GM21825 (cell line): ENCODE results near the gene RNF167.

ENCODE experiments used
- ATAC-seq: cut with Tn5 transposase; IDR thresholded peaks from one replicate; pipeline ENCODE4 v1.9.1; 2021; ENCODE audit warnings: mild to moderate bottlenecking, moderate library complexity; ENCODE audit not compliant: unreplicated experiment

RNF167 gene

DNA sequence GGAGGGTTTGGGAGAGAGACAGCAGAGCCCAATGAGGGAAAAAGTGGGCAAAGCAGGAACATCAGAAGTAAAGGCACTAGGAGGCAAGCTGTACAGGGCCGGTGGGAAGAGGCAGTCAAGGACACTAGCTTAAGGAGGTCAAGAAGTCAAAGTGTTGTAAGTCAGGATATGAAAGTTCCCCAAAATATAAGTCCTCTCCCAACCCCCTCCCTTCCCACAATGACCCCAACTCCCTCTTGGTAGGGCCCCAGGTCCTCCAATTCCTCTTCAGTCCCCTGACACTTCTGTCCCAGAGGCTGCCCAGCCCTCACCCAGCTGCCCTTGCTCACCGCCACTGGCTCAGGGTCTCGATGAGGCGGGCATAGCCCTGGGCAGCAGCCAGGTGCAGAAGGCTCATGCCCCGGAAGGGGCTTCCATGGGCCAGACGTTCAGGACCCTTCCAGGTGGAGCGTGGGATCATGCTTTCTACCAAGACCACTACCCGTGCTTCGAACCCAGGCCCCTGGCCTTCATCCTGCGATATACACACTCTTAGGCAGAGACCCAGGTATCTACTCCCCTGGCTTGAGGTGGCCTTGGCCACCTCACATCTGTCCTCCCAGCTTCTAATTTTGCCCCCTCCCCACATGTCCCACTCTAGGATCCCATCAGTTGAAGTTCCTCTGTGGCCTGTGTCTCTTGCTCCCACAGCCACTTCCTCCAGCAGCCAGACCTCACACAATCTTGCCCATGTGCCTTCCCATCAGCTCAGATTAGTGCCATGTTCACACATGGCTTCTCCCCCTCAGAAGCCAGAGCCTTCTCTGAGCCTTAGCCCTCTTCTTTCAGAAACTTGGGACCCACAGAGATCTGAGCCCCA lies 33.4 kb downstream of the RNF167 start:
- no peak for ATAC-seq

DNA sequence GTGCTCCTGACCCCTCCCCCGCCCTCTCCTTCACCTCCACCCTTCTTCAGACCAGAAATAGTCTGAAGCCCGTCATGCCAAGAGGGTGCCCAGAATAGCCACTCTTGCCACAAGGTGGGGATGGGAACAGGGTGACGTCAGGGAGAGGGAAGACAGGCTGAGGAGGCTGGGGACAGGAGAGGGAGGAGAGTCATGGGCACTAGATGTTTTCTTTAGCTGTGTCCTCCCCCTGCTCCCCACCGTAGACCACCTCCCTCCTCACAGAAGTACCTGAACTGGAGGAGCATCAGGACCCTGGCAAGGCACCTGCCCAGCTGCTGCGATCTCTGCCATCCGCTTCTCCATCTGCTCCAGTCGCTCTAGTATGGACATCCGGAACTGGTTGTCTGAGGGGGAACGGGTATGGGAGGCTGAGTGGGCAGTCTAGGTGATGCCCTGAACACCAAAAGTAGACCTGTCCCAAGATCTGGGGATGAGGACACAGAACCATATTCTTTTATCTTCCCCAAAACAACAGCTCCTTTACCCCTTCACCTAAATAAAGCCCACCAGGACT lies 34.1 kb downstream of the RNF167 start:
- ATAC-seq: no peak

DNA sequence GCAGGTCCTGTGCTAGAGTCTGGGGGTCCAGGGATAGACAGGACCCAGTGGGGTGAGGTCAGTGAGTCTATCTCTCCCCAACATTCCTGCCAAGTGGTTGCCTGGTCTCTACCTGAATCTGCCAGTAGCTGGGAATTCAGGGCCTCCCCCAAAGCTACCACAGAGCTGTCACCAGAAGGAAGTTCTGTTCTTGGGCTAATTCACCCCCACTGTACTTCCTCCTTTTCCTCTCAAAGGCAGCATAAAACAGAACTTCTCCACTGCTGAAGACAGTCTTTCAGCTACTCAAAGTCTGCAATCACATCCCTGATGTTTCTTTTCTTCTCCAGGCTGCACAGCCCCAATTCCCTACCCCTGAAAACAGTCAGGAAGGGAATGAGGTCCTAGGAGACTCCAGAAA lies 38.7 kb downstream of the RNF167 start:
- ATAC-seq: no peak

DNA sequence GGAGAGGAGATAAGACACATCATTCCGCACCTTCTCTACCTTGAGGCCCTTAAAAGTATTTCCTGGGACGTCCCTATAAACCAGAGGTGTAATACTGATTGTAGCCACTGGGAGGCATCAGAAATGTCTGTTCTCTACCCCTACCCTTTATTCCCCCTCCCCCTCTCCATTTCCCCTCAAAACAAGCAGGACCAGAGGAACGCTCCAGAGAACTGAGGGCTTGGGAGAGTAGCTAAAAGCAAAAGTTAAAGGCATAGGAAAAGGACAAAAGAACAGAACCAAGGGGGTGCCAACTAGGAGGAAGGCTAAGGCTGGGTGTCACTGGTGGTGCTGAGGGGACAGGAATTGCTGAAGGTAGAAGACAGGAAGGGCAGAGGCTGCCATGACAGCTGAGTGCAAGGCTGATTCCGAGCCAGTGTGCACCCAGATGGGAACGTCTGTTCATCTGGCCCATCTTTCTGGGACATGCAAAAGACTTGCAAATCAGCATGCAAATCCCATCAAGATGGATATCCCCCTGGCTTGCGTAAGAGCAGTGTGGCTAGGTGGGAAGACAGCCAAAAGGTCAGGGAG lies 40.7 kb downstream of the RNF167 start:
- ATAC-seq: no peak

DNA sequence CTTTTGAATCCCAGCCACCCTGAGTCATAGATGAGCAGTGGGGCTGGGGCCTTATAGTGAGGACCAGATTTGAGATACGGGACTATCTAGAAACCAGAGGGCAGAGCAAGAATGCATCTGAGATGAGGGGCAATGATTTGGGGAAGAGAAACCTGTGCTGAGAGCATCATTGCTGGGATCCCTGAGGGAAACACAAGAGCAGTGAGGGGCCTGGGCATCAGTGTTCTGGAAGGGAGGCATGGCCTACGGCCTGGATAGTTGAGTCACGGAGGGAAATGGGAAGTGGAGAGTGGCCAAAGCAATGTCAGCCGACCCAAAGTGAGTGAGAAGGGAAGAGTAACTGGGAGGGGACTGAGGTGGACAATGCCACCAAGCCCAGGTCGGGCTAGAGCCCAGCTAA lies 42.2 kb downstream of the RNF167 start:
- ATAC-seq: no peak

DNA sequence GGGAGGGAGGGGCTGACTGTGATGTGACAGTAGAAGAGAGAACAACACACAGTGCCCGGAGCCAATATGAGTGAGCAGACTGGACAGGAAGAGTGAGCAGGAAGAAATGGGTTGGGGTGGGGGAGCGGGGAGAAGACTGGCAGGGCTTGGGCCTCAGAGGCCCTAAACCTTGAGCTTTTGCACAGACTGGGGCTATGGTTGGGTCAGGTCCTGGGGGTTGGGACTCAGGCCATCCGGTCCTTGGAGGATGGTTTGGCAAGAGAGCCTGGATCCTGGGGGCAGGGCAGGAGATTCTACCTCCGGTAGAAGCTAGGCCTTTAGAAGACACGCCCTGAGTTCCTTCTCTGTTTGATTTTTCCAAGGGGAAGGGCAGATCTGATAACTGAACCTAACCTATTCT lies 46.3 kb downstream of the RNF167 start:
- ATAC-seq: no peak

DNA sequence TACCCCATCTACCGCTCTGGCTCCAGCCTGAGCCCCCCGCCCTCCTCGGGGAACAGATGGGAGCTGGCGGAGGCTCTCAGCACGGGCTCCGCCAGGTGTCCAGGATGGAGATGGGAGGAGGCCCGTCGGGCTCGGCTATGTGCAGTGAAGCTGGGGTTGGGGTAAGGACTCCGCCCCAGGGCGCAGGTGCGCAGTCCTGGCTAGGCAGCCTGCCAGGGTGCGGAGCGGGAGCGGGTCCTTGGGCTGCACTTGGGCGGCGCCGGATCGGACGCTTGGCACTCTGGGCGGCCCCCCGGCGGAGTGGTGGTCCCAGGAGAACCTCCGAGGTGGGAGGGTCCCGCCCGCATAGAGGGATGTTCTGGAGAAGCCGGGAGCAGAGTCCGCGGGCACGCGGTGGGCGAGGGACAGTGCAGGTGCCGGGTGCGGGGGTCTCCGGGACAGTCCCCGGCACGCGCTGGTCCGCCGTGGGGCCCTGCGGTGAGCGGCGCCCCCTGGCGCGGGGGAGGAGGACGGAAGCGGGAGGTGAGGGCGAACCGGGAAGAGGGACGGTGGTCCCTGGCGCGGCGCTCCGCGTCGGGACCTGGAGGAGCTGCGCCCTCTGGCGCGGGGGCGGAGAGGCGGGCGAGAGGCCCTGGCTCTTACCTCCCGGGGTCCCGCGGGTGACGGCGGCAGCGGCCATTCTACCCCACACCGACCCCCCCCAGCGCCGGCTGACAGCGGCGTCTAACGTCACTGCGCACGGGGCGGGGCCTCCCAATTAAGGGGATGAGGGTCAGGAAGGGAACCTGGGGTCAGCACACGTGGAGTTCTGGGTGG lies 47.1 kb downstream of the RNF167 start, which contains the start of gene CAMTA2:
TSS of gene CAMTA2 (minus strand) at position 725 of the 816 bp plus-strand sequence. CDS start 1,453 bp downstream, outside the sequence.
- ATAC-seq: peak; percentile 61

DNA sequence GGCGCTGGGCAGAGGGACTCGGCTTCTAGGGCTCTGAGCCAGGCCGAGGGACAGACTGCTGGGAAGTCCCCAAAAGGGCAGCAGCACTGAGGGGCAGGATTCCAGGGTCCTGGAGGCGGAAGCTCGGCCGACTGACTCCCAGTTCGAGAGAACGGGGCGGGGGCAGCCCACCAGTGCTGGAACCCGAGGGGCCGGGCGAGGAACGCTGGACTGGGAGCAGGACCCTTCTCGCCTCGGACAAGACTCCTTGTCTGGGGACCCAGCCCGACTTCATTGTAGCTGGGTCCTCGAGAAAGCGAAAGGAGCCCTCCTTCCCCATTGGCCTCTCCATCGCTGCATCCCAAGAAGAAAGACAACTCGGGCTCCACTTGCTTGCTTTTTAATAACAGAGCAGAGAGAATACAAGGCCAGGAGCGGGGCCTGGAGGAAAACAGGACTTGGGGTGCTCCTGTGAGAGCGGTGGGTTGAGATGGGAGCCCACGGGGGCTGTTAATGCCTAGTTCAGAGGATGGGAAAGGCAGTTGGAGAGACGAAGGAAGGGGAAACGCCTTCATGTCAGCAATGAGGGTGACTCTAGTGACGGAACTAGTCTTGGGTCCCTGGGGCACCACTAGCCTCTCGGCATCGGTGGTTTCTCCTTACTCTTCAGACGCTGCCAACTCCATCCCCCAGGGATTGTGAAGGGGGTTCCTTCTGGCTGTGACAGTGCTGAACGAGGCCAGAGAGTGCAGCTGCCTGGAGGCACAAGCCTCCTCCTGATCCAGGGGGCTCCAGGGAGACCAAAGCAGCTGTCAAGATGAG lies 47.9 kb downstream of the RNF167 start:
- no peak for ATAC-seq

DNA sequence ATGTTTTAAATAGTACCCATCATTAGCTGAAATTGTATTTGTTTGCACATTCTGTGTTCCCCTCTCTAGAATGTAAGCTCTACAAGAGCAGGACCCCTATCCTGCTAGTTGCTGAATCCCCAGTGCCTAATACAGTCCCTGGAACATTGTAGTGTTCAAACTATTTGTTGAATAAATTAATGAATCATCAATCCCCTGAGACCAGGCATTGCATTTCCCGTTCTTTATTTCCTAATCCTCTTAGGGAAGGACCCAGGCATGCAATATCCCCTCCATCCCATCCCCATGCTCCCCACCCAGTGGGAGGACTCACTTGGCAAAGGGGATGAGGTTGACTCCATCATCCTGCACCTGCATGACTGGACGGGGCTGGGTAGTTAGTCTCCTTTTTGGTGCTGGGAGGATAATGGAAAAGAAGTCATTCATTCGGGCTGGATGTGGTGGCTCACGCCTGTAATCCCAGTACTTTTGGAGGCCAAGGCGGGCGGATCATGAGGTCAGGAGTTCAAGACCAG lies 54.1 kb downstream of the RNF167 start:
- ATAC-seq: no peak
